ENCODE results near the gene F11.

- TF ChIP-seq CTCF (IDR thresholded peaks at IDR 0.05; ENCODE audit: insufficient read depth, low read length), result no peak
- no peak for TF ChIP-seq GABPA (IDR thresholded peaks at IDR 0.05; ENCODE audit: low read depth)
Measured at GRCh38 chr4:186260504-186261448, 5.2 kb upstream of the F11 start.

All from HL-60 (cell line).